H1 (cell line): Measurements from ENCODE around the gene ACOT11. TPM values are rescaled to one million over a fixed set of nuclear protein-coding genes. Genes with fewer than 3 reads are reported as not detected.
A peak's percentile ranks its signal among the peaks of the same experiment; 100 is the strongest.

ENCODE experiments used
- CTCF ChIA-PET: fragments of 300-600 bp; sonication (Branson Sonifier 250); formaldehyde crosslinking; loops from one replicate; lab custom pipeline; 2021; ENCODE audit not compliant: partially characterized antibody; lab: Charles Lee
- POLR2A ChIA-PET: fragments of 300-600 bp; sonication (Branson Sonifier 250); formaldehyde crosslinking; loops from one replicate; lab custom pipeline; 2021; ENCODE audit warnings: inconsistent platforms; ENCODE audit not compliant: partially characterized antibody; lab: Charles Lee
- DNase-seq, 2 experiments: peaks; one replicate each; pipeline versions ENCODE4 v3.0.0 to v3.0.0-alpha.2; 2010 to 2022; ENCODE audit warnings: low spot score in 2 of 2, low read depth in 1 of 2, mixed read lengths in 1 of 2
- FAIRE-seq: peaks from 2 replicates; lab custom pipeline; 2011; peaks lifted over from hg19 to GRCh38; lab: Jason Lieb, UNC
- H2AFZ ChIP-seq: 2 replicates; pipeline ENCODE4 v1.8.1; 2012; ENCODE audit warnings: low read length, inconsistent platforms
- H2AK5ac ChIP-seq: 2 replicates; pipeline ENCODE4 v1.6.1; 2013; ENCODE audit warnings: low read depth, low read length
- H2BK120ac ChIP-seq: replicated peaks from 2 replicates; pipeline ENCODE3; 2013; ENCODE audit warnings: low read depth, low read length, inconsistent platforms
- H2BK12ac ChIP-seq: 2 replicates; pipeline ENCODE4 v1.6.1; 2013; ENCODE audit warnings: low read depth, low read length
- H2BK15ac ChIP-seq: 2 replicates; pipeline ENCODE4 v1.6.1; 2013; ENCODE audit warnings: low read length
- H2BK20ac ChIP-seq: 2 replicates; pipeline ENCODE4 v1.6.1; 2013; ENCODE audit warnings: low read length
- H2BK5ac ChIP-seq: 2 replicates; pipeline ENCODE4 v1.6.1; 2013; ENCODE audit warnings: low read depth, low read length
- H3K14ac ChIP-seq: 2 replicates; pipeline ENCODE4 v1.6.1; 2013; ENCODE audit warnings: inconsistent platforms; ENCODE audit not compliant: insufficient read length
- H3K18ac ChIP-seq: 2 replicates; pipeline ENCODE4 v1.6.1; 2013; ENCODE audit warnings: low read length; ENCODE audit errors: extremely low read depth
- H3K23ac ChIP-seq: 2 replicates; pipeline ENCODE4 v1.6.1; 2013; ENCODE audit warnings: inconsistent platforms; ENCODE audit not compliant: insufficient read length
- H3K23me2 ChIP-seq: 2 replicates; pipeline ENCODE4 v1.6.1; 2013; ENCODE audit warnings: low read depth, low read length
- H3K27ac ChIP-seq: 2 replicates; pipeline ENCODE4 v1.6.1; 2011; ENCODE audit warnings: low read depth, low read length, inconsistent platforms
- H3K27me3 ChIP-seq, 4 experiments: replicated peaks in 1 of 4; 1 replicate in 1 of 4; 2 replicates in 3 of 4; pipeline versions ENCODE4 v1.6.1 to v1.8.1; 2011 to 2013; ENCODE audit warnings: low read length in 3 of 4, mild to moderate bottlenecking in 3 of 4, inconsistent platforms in 2 of 4, mixed read lengths in 2 of 4, moderate library complexity in 1 of 4; ENCODE audit not compliant: control insufficient read depth in 3 of 4, insufficient read depth in 3 of 4; ENCODE audit errors: extremely low read depth in 1 of 4
- H3K36me3 ChIP-seq, 4 experiments: 2 replicates each; pipeline versions ENCODE4 v1.6.1 to v1.8.1; 2011 to 2013; ENCODE audit warnings: mild to moderate bottlenecking in 4 of 4, low read length in 3 of 4, moderate library complexity in 2 of 4, control low read depth in 1 of 4, inconsistent platforms in 1 of 4; ENCODE audit not compliant: insufficient read depth in 4 of 4, control insufficient read depth in 2 of 4
- H3K4ac ChIP-seq: replicated peaks from 2 replicates; pipeline ENCODE3; 2013; ENCODE audit warnings: low read length, low read depth, mixed read lengths, inconsistent platforms; ENCODE audit not compliant: insufficient read length
- H3K4me1 ChIP-seq, 4 experiments: replicated peaks in 1 of 4; 1 replicate in 1 of 4; 2 replicates in 3 of 4; pipeline versions ENCODE4 v1.6.1 to v1.8.1; 2011 to 2013; ENCODE audit warnings: low read length in 3 of 4, inconsistent platforms in 2 of 4, mixed read lengths in 1 of 4; ENCODE audit not compliant: insufficient read depth in 4 of 4, control insufficient read depth in 3 of 4
- H3K4me2 ChIP-seq, 2 experiments: 2 replicates each; pipeline versions ENCODE4 v1.6.1 to v1.8.1; 2011 to 2013; ENCODE audit warnings: low read depth in 2 of 2, low read length in 2 of 2, control low read depth in 1 of 2, inconsistent platforms in 1 of 2, mild to moderate bottlenecking in 1 of 2; ENCODE audit not compliant: insufficient read depth in 1 of 2
- H3K4me3 ChIP-seq, 4 experiments: fragments of 200-600, 300-600 bp in 1 of 4; sonication (generic), shearing (Covaris generic), sonication (Bioruptor Twin) in 1 of 4; 2 replicates each; pipeline versions ENCODE4 v1.5.1 to v1.8.1; 2011 to 2016; ENCODE audit warnings: low read length in 4 of 4, low read depth in 3 of 4, control low read depth in 2 of 4, inconsistent platforms in 2 of 4, mild to moderate bottlenecking in 2 of 4, mixed read lengths in 1 of 4, moderate library complexity in 1 of 4; ENCODE audit not compliant: insufficient read depth in 2 of 4; ENCODE audit errors: extremely low read depth in 1 of 4
- H3K56ac ChIP-seq: replicated peaks from 2 replicates; pipeline ENCODE3; 2013; ENCODE audit warnings: low read depth, mild to moderate bottlenecking, mixed read lengths, low read length, inconsistent platforms; ENCODE audit not compliant: insufficient read length
- H3K79me1 ChIP-seq: 2 replicates; pipeline ENCODE4 v1.6.1; 2013; ENCODE audit warnings: low read depth, low read length, control low read depth
- H3K79me2 ChIP-seq, 2 experiments: 2 replicates each; pipeline versions ENCODE4 v1.6.1 to v1.8.1; 2012 to 2013; ENCODE audit warnings: low read length in 2 of 2, mild to moderate bottlenecking in 2 of 2, inconsistent platforms in 1 of 2; ENCODE audit not compliant: insufficient read depth in 2 of 2, control insufficient read depth in 1 of 2
- H3K9ac ChIP-seq, 4 experiments: replicated peaks in 1 of 4; 1 replicate in 1 of 4; 2 replicates in 3 of 4; pipeline versions ENCODE4 v1.6.1 to v1.8.1; 2011 to 2013; ENCODE audit warnings: low read depth in 3 of 4, low read length in 3 of 4, control low read depth in 2 of 4, mild to moderate bottlenecking in 2 of 4, moderate library complexity in 2 of 4, inconsistent platforms in 1 of 4; ENCODE audit errors: extremely low read depth in 1 of 4
- H3K9me3 ChIP-seq, 2 experiments: 2 replicates each; pipeline versions ENCODE4 v1.6.1 to v1.8.1; 2012 to 2013; ENCODE audit warnings: mild to moderate bottlenecking in 2 of 2, moderate library complexity in 2 of 2, control low read depth in 1 of 2, inconsistent platforms in 1 of 2, low read depth in 1 of 2, low read length in 1 of 2, mixed read lengths in 1 of 2; ENCODE audit not compliant: insufficient read depth in 2 of 2
- H4K20me1 ChIP-seq, 2 experiments: replicated peaks in 1 of 2; 2 replicates each; pipeline versions ENCODE3 to v1.8.1; 2011 to 2013; ENCODE audit warnings: inconsistent platforms in 2 of 2, low read length in 2 of 2, mild to moderate bottlenecking in 1 of 2; ENCODE audit not compliant: insufficient read depth in 2 of 2, control insufficient read depth in 1 of 2
- H4K5ac ChIP-seq: 2 replicates; pipeline ENCODE4 v1.6.1; 2013; ENCODE audit warnings: low read length, low read depth, mixed read lengths, inconsistent platforms; ENCODE audit not compliant: insufficient read length
- H4K8ac ChIP-seq: 2 replicates; pipeline ENCODE4 v1.8.0; 2013; ENCODE audit warnings: mild to moderate bottlenecking, moderate library complexity, low read length, inconsistent platforms; ENCODE audit not compliant: insufficient read depth; ENCODE audit errors: extremely low read depth
- H4K91ac ChIP-seq: replicated peaks from 2 replicates; pipeline ENCODE3; 2013; ENCODE audit warnings: low read length, mixed read lengths, inconsistent platforms; ENCODE audit not compliant: insufficient read length
- EGR1 ChIP-seq: IDR thresholded peaks from 2 replicates; pipeline ENCODE4 v1.6.1; 2011; ENCODE audit warnings: low read depth, low read length, borderline replicate concordance
- FOSL1 ChIP-seq: IDR thresholded peaks from 2 replicates; pipeline ENCODE4 v1.6.1; 2011; ENCODE audit warnings: mild to moderate bottlenecking, low read depth, low read length, moderate library complexity; ENCODE audit not compliant: insufficient read depth
- KDM1A ChIP-seq: fragments of 200-600, 300-600 bp; sonication (generic); IDR thresholded peaks from 2 replicates; pipeline ENCODE4 v1.7.1; 2016; ENCODE audit warnings: mild to moderate bottlenecking, low read length, borderline replicate concordance
- RAD21 ChIP-seq, 2 experiments: IDR thresholded peaks in 1 of 2; conservative IDR thresholded peaks in 1 of 2; 2 replicates each; pipeline ENCODE4 v1.6.1; 2011; ENCODE audit warnings: low read depth in 2 of 2, low read length in 2 of 2, improper control_type of control experiment in 1 of 2, inconsistent platforms in 1 of 2, mild to moderate bottlenecking in 1 of 2, moderate library complexity in 1 of 2
- SP1 ChIP-seq: IDR thresholded peaks from 2 replicates; pipeline ENCODE4 v1.6.1; 2011; ENCODE audit warnings: low read depth, low read length
- SP2 ChIP-seq: IDR thresholded peaks from 2 replicates; pipeline ENCODE4 v1.6.1; 2012; ENCODE audit warnings: mild to moderate bottlenecking, low read length, inconsistent platforms
- TAF7 ChIP-seq: optimal IDR thresholded peaks from 2 replicates; pipeline ENCODE3; 2011; ENCODE audit warnings: low read depth, mild to moderate bottlenecking, inconsistent platforms, low read length, moderate library complexity, borderline replicate concordance
- ZNF274 ChIP-seq: IDR thresholded peaks from 2 replicates; pipeline ENCODE4 v1.7.0; 2012; ENCODE audit warnings: low read length, borderline replicate concordance; ENCODE audit errors: extremely low read depth
- WGBS, 2 experiments: shearing (Covaris generic) in 1 of 2; methylation state at CpG; one replicate each; pipeline versions ENCODE4 v1.1.6 to v1.1.7; 2013 to 2015; ENCODE audit warnings: low lambda C conversion rate in 2 of 2, mixed read lengths in 2 of 2, inconsistent platforms in 1 of 2, low coverage in 1 of 2, missing lambda C conversion rate in 1 of 2; ENCODE audit not compliant: insufficient replicate concordance in 2 of 2, insufficient coverage in 1 of 2, insufficient read length in 1 of 2; ENCODE audit errors: extremely low coverage in 1 of 2, missing lambda C conversion rate in 1 of 2; 5-methylcytosine and 5-hydroxymethylcytosine counted together
- polyA plus RNA-seq, 7 experiments: library from polyadenylated mRNA; depleted of rRNA in 3 of 7; stranded (reverse) in 5 of 7; unstranded in 2 of 7; fragments of >200 nt in 5 of 7; fragments of 200-250 nt in 2 of 7; gene quantifications; 1 replicate in 5 of 7; 2 replicates in 1 of 7; 4 replicates in 1 of 7; pipeline versions ENCODE4 v1.2.1 to v1.2.3, GENCODE V29; 2011 to 2013; ENCODE audit warnings: missing spikeins in 2 of 7, mixed read lengths in 2 of 7
- total RNA-seq: library from RNA; stranded (reverse); fragmentation: NEBNext Ultra II Directional; extraction: Animal tissue kit (Norgen Biotek cat#: 25700); gene quantifications from 2 replicates; pipeline ENCODE4 v1.2.1, GENCODE V29; 2021

The ACOT11 gene
- total and polyA plus RNA-seq, 2 of the 8 experiments (the other 6 are each of a cell fraction or from before 2014, with no cell fraction given) = 3.8 to 4.5 TPM

- no peak for FAIRE-seq
- H3K9ac ChIP-seq = peak overlapping the region in 3 of 4 experiments; percentile 1 to 68 (median 66); a peak in 5 of 7 replicates
- POLR2A ChIA-PET = interaction anchor here (0.9 to 3.6 kb wide), 6 partner anchors 8 to 136 kb away, joined by 3 to 11 read pairs (median 3); no protein-coding TSS in a partner anchor
Measured at GRCh38 chr1:54542962-54543539, 5.0 kb upstream of the ACOT11 start.

More at GRCh38 chr1:54542962-54543539, 5.0 kb upstream of the ACOT11 start:
- Histone ChIP-seq H2BK20ac (peak overlapping the region; percentile 96), H2BK120ac (no peak overlapping the region), H3K79me1 (no peaks in the 10 kb centered on the region; the same call in 1 of the 2 replicates), H3K14ac (no peak overlapping the region), H3K4me2 (peak overlapping the region; percentile 79 to 92), H3K18ac (peak overlapping the region; percentile 96), H2BK15ac (peak overlapping the region; percentile 93), H3K4me3 (peak overlapping the region; percentile 18 to 67 (median 53)), H3K4ac (peak overlapping the region; percentile 36), H4K8ac (peak overlapping the region; percentile 75), H3K23ac (no peak overlapping the region), H3K27me3 (no peaks in the 10 kb centered on the region), H3K4me1 (peaks cover 4 to 15% (median 11%) of the 10 kb centered on the region in 4 experiments), H3K79me2 (no peaks in the 10 kb centered on the region), H3K36me3 (no peaks in the 10 kb centered on the region), H4K20me1 (no peaks in the 10 kb centered on the region), H2AFZ (no peak overlapping the region), H3K27ac (peak overlapping the region; percentile 66; the same call in 1 of the 2 replicates), H3K56ac (peak overlapping the region; percentile 51), H3K9me3 (no peaks in the 10 kb centered on the region), H3K23me2 (peaks cover 12% of the 10 kb centered on the region; the same call in 1 of the 2 replicates), H4K91ac (peak overlapping the region; percentile 48), H2AK5ac (peak overlapping the region; percentile 95), H2BK5ac (peak overlapping the region; percentile 92; the same call in 1 of the 2 replicates), H2BK12ac (peak overlapping the region; percentile 97), H4K5ac (peak overlapping the region; percentile 53)
- WGBS, 2 experiments = 32% methylated on average over 12 of the region's 12 CpGs; no CpG with 5 or more reads in 1 of the 2 experiments
- CTCF ChIA-PET = interaction anchor here (1.6 to 2.6 kb wide), 2 partner anchors 44 to 71 kb away, joined by 4 to 9 read pairs; no protein-coding TSS in a partner anchor
- no peak for DNase-seq
- 0 out of 2 replicates have a peak, but pooled peaks have one; percentile 36 for TF ChIP-seq EGR1
- TF ChIP-seq FOSL1 = no peak
- TF ChIP-seq SP2 = no peak
- no peak for TF ChIP-seq ZNF274
- no peak for TF ChIP-seq TAF7
- TF ChIP-seq KDM1A = no peak
- 0 out of 2 replicates have a peak, but pooled peaks have one; percentile 23 for TF ChIP-seq SP1
- 0 out of 4 replicates have a peak, but pooled peaks of 1 of the 2 experiments have one; percentile 9 for TF ChIP-seq RAD21 (IDR thresholded peaks at IDR 0.05 in 1 of 2, conservative IDR thresholded peaks at IDR 0.05 in 1 of 2; ENCODE audit: low read depth in 2 of 2, low read length in 2 of 2)
